Measurements from ENCODE around the gene SEMA3G. TPM values are rescaled to one million over a fixed set of nuclear protein-coding genes. Genes with fewer than 3 reads are reported as not detected.

SEMA3G gene
- total and polyA plus RNA-seq, 8 donors = under 0.01 to 9.6 (median 1.8) TPM

DNA sequence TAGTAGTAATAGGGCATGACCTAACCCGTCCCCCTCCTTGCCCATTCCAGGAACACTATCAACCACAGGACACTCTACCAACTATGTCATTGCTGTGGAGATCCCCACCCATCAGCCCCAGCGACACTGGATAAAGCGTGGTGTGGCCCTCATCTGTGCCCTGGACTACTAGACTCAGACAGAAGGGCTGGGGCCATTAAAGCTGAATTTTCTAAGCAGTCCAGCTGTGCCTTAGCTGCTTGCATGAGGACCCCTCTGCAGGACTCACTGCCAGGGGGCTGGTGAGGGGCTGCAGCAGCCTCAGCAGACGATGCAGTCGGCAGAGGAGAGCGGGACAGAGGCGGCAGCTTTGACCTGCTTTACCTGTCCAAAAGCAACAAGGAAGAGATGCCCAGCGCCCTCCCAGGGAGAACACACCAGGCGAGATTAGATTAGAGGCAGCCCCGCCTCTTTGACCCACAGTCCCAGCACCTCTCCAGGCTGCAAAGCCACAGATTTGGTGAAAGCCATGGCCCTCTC lies 44.6 kb downstream of the SEMA3G start:
- H3K27ac ChIP-seq = peak overlapping the region in 1 of 5 donors; percentile 11
- 47 to 71% (median 56%) methylated on average over 10 of the region's 10 CpGs for WGBS, 5 donors
- no peak overlapping the region for H3K4me3 ChIP-seq
- H3K36me3 ChIP-seq = peaks cover 46 to 71% (median 65%) of the 10 kb centered on the region in 4 donors
- TF ChIP-seq, protein P1, sequence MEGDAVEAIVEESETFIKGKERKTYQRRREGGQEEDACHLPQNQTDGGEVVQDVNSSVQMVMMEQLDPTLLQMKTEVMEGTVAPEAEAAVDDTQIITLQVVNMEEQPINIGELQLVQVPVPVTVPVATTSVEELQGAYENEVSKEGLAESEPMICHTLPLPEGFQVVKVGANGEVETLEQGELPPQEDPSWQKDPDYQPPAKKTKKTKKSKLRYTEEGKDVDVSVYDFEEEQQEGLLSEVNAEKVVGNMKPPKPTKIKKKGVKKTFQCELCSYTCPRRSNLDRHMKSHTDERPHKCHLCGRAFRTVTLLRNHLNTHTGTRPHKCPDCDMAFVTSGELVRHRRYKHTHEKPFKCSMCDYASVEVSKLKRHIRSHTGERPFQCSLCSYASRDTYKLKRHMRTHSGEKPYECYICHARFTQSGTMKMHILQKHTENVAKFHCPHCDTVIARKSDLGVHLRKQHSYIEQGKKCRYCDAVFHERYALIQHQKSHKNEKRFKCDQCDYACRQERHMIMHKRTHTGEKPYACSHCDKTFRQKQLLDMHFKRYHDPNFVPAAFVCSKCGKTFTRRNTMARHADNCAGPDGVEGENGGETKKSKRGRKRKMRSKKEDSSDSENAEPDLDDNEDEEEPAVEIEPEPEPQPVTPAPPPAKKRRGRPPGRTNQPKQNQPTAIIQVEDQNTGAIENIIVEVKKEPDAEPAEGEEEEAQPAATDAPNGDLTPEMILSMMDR (IDR thresholded peaks at IDR 0.05) = no peak
- TF ChIP-seq POLR2AphosphoS5 (IDR thresholded peaks at IDR 0.05) = peak in 1 of 3 donors; percentile 24
- intact Hi-C loops (cut with DNase I; ENCODE audit: low total_unique reads) = no loop called here
- H3K27me3 ChIP-seq = no peaks in the 10 kb centered on the region
- DNase-seq = peak in 1 of 2 donors; percentile 61
- no peaks in the 10 kb centered on the region for H3K9me3 ChIP-seq
- peaks cover 7 to 15% (median 11%) of the 10 kb centered on the region in 4 donors for H3K4me1 ChIP-seq

DNA sequence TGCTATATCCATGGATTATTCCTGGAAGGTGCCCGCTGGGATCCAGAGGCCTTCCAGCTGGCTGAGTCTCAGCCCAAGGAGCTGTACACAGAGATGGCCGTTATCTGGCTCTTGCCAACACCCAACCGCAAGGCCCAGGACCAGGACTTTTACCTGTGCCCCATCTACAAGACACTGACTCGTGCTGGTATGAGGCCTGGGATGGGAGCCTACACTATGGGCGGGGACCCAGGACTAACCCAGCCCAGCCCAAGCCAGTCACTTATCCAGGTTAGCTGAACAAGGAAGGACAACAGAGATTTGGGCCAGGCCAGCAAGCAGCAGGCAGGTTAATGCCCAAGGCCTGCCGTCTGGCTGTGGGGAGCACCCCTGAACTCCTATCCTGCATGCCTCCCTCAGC lies 45.3 kb downstream of the SEMA3G start:
- intact Hi-C loops (cut with DNase I; ENCODE audit: low total_unique reads) = no loop called here
- Histone ChIP-seq H3K36me3 (peaks cover 39 to 69% (median 61%) of the 10 kb centered on the region in 4 donors), H3K4me1 (peaks cover 7 to 15% (median 11%) of the 10 kb centered on the region in 4 donors), H3K4me3 (no peak overlapping the region), H3K27ac (no peak overlapping the region), H3K27me3 (no peaks in the 10 kb centered on the region), H3K9me3 (no peaks in the 10 kb centered on the region)
- TF ChIP-seq POLR2AphosphoS5 (IDR thresholded peaks at IDR 0.05) (no peak), EP300 (IDR thresholded peaks at IDR 0.05) (no peak), POLR2A (IDR thresholded peaks at IDR 0.05) (no peak)
- TF ChIP-seq, protein P1 (IDR thresholded peaks at IDR 0.05) = no peak
- 62 to 84% (median 79%) methylated on average over 5 to 6 of the region's 6 CpGs for WGBS, 5 donors
- DNase-seq = no peak

DNA sequence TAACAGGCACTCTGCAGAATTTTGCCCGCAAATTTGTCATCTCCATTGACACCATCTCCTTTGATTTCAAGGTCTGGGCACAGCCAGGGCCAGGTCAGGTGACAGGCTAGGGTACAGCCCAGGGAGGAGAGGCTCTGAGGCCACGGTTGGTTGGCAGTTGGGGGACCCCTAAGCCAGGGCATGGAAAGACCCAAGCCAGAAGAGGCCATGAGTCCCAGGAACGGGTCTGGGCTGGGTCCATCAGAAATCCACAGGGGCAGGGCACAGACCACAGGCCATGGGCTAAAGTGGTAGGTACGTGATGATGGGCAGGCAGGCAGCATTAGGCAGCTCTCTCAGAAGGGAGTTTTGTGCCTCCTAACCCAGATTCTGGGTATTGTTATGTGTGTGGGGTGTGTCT lies 45.8 kb downstream of the SEMA3G start:
- 90 to 100% (median 95%) methylated on average over 4 of the region's 4 CpGs for WGBS, 5 donors
- DNase-seq = no peak
- H3K4me1 ChIP-seq = peaks cover 7 to 15% (median 11%) of the 10 kb centered on the region in 4 donors
- H3K4me3 ChIP-seq = no peak overlapping the region
- H3K27ac ChIP-seq = no peak overlapping the region
- intact Hi-C loops (cut with DNase I; ENCODE audit: low total_unique reads) = no loop called here
- TF ChIP-seq EP300 (IDR thresholded peaks at IDR 0.05) (no peak), POLR2A (IDR thresholded peaks at IDR 0.05) (no peak), POLR2AphosphoS5 (IDR thresholded peaks at IDR 0.05) (no peak)
- TF ChIP-seq, protein P1 (IDR thresholded peaks at IDR 0.05) = no peak
- no peaks in the 10 kb centered on the region for H3K27me3 ChIP-seq
- no peaks in the 10 kb centered on the region for H3K9me3 ChIP-seq
- peaks cover 35 to 69% (median 61%) of the 10 kb centered on the region in 4 donors for H3K36me3 ChIP-seq

DNA sequence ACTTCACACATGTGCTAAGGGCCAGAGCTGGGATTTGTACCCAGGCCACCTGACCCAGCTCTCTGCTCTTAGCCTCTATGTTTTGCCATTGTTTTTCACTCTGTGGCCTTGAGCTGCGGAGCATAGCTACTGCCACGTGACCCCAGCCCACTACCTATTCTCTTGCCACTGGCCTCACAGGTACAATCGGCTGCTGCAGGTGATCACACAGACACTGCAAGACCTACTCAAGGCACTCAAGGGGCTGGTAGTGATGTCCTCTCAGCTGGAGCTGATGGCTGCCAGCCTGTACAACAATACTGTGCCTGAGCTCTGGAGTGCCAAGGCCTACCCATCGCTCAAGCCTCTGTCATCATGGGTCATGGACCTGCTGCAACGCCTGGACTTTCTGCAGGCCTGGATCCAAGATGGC lies 46.2 kb downstream of the SEMA3G start:
- H3K36me3 ChIP-seq = peaks cover 30 to 69% (median 61%) of the 10 kb centered on the region in 4 donors
- intact Hi-C loops (cut with DNase I; ENCODE audit: low total_unique reads) = no loop called here
- TF ChIP-seq POLR2AphosphoS5 (IDR thresholded peaks at IDR 0.05) = no peak
- no peak for TF ChIP-seq POLR2A (IDR thresholded peaks at IDR 0.05)
- TF ChIP-seq EP300 (IDR thresholded peaks at IDR 0.05) = no peak
- TF ChIP-seq, protein P1 (IDR thresholded peaks at IDR 0.05) = no peak
- no peaks in the 10 kb centered on the region for H3K9me3 ChIP-seq
- WGBS, 5 donors = 87 to 97% (median 93%) methylated on average over 5 of the region's 5 CpGs
- H3K4me1 ChIP-seq = peaks cover 7 to 15% (median 11%) of the 10 kb centered on the region in 4 donors
- DNase-seq = no peak
- H3K27ac ChIP-seq = no peak overlapping the region
- no peak overlapping the region for H3K4me3 ChIP-seq
- H3K27me3 ChIP-seq = no peaks in the 10 kb centered on the region

All from stomach (tissue), 9 donors.